Middle frontal gyrus (tissue), 1 donor: ENCODE results near the gene FAM200C.

Experiments
- DNase-seq: peaks from one replicate; pipeline ENCODE4 v3.0.0-alpha.2; 2015; ENCODE audit warnings: low spot score; ENCODE audit errors: extremely low spot score

The FAM200C gene

DNA sequence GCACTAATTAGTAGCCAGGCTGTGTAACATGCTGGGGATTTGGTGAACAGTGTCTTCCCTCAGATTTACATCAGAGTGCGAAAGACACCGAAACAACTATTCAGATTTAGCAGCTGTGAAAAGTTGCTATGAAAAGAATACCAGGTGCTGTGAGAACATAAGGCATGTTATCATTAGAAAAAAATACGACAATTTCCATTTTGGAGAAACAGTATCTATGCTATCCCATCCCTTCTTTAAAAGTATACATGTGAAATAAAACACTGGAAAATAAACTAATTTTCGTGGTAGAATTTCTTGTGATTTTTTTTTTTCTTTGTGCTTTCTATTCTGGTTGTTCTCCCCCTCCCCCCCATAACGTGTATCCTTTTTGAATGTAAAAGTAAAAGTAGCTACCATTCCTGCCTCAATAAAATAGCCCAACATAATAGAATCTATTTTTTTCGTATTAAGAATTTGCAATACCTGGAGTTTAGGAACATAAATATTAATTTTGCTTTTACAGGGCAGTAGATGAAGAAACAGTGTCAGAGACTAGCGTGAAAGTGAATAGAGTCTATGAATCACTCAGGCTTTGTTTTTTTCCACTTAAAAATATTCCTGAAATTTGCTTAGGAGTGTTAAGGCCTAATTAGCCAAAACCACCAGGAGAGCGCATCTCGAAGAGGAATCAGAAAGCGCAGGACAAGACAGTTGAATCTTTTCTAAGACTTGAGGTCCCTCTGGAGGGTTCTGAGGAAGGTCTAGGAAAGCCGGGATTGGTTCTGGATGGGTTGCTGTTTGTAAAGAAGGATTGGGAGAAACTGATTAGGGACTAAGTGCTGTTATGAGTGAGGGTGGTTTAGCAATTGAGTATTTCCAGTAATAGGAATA, 19.8 kb upstream of the FAM200C start:
- no peak for DNase-seq

DNA sequence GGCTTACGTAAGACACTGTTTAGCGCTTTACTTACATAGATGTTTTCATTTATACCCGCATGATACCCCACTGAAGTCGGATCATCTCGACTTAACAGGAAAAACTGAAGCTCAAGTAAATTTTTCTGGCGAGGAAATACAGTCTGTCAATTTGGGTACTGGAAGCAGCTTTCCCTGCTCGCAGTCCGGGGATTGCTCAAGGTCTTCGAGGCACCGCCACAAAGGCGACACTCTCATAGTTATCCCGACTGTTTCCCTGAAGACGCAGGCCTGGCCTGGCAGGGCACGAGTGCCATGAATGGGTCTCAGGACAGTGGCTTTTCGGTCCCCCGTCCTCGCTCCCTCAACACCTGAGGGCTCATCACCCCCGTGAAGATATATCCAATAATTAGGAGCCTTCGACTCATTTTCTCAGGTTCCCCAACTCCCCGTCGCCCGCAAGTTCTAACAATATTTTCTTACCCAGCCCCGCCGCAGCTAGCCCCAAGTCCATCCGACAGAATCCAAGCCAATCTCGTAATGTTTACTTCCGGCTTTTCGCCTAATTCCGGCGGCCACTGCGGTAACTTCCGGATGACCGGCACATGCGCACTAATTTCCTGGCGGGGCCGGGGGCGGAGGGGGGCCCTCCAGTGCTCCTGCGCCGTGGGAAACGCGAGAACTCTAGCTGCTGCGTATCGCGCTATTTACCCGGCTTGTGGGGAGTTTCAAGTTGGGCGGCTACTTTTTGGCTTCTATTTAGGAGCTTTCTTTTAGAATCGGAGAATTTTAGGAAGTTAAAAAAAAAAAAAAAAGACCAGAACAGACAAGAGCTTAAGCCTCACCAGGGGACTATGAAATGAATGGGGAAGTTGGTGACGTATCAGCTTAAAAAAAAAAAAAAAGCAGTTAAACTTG, 19.0 kb upstream of the FAM200C start, which contains the start of gene SLU7:
SLU7 (minus strand) TSS at position 521 of the 897 bp plus-strand sequence. CDS start 3,787 bp downstream, outside the sequence.
- DNase-seq, result peak; percentile 80

DNA sequence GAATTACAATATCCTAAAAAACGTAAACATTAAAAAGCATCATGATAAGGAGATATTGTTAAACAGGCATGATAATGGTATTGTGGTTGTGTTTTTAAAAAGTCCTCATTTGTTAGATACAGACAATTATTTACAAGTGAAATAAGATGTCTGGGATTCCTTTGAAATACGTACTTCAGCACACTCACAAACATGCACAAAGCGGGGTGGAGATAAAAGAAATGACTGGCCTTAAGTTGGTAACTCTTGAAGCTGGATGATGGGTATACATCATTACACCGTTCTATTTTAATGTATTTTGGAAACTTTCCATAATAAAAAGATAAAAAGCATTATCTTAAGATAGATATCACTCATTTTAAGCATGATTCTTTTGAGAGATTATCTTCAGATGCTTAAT, 1.0 kb downstream of the FAM200C start:
- no peak for DNase-seq

DNA sequence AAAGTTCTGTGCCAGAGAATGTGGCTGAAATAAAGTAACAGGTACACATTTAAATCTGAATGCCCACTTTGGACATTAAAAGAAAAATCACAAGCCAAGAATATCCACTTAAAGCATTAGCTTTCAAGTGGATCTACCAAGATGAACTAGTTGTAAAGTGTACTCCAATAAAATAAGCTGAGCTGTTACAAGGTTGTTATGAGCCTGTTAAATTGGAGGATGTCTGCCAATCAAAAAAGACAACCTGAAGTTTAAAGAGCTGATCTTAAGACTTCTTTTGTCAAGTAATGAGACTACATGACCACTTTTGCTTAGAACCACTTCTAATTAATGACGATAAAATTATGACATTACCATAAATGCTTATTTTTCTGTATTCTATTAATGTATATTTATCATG, 2.4 kb downstream of the FAM200C start:
- DNase-seq, result no peak

DNA sequence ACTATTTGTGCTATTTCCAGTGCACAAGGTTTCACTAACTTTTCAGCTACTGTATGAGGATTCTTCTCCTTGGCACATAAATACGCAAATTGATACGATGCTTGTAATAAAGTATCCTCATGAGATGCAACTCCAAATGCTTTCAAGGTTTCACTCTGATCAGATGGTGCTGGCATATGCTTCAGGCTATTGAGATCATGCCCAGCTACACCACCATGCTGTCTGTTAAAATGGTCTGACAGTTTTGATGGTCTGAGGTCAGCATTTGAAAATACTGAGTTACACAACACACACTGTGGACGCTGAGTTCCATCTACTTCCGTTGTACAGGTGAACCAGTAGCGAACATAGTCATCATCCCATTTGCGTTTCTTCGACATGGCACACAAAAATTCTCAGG, 4.7 kb downstream of the FAM200C start:
- DNase-seq, result no peak

DNA sequence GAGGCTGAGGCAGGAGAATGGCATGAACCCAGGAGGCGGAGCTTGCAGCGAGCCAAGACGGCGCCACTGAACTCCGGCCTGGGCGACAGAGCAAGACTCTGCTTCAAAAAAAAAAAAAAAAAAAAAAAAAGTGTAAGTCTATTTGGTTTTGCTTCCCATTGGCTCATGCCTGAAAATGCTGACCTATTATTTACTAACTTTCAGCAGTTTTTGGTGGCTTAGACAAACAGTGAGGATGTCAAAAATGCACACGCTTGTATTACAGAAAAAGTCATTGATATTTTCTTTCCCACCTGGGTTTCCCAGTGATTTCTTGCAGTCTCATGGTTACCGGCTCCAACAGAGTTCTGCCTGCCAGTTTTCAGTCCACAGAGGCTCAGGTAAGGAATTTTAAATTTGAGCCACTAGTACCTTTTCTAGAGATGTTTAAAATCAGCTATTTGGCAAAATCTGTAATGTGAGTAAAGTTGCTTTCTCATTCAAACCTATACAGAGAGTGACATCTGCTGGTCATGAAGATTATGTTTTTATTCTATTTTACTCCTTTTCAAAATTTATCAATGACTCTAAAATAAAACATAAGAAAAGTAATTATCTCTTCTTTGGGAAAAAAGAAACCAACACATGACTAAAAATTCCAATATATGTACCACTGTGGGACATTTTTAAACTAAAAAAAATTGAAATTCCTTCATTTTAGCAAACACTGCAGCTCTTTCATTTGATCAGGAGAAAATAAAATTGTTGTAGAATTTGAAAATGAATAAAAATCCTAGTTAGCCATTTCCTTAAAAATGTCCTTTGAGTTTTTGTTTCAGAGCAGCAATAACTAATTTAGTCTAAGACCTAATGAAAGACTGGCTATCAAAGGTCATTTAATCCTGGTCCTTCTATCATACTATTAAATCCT, 8.8 kb downstream of the FAM200C start:
- no peak for DNase-seq

DNA sequence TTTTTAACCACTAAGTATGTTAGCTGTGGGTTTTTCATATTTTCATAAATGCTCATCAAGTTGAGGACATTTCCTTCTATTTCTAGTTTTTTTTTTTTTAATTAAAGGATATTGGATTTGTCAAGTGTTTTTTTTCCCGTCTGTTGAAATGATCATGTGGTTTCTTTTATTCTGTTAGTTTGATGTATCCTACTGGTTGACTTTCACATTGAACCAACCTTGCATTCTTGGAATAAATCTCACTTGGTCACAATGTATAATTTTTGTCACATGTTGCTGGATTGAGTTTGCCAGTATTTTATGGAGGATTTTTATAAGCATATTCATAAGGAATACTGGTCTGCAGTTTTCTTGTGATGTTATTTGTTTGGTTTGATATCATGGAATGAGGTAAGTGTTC, 12.4 kb downstream of the FAM200C start:
- no peak for DNase-seq

DNA sequence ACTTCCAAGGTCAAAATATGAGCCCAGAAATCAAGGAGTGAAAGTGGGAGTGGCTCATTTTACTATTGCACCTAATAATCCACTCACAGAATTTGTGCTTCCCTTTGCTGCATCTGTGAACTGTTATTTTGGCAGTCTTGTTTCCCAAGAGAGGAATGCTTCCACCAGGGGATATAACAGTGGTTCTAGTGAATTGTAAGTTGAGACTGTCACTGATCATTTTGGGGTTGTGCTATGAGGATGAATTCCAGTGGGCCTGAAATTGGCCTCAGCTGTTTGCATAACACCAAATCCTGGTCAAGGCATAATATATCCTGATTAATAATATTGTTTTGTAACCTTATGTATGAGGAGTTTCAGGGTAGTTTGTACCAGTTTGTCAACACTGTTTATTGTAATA, 14.4 kb downstream of the FAM200C start:
- DNase-seq, result no peak

DNA sequence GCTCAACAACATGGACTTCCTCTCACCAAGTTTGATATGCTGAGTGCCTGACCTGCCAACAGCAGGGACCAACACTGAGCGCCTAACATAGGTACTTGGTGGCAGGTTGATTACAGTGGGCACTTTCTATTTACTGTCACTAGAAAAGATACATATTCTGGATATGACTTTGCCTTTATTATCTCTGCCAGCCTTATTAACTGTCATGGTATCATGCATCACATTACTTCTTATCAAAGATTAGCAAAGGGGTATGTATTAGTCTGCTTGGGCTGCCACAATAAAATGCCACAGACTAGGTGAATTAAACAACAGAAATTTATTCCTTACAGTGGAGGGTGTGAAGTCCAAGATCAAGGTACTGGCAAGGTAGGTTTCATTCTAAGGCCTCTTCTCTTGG, 15.2 kb downstream of the FAM200C start:
- DNase-seq, result no peak

DNA sequence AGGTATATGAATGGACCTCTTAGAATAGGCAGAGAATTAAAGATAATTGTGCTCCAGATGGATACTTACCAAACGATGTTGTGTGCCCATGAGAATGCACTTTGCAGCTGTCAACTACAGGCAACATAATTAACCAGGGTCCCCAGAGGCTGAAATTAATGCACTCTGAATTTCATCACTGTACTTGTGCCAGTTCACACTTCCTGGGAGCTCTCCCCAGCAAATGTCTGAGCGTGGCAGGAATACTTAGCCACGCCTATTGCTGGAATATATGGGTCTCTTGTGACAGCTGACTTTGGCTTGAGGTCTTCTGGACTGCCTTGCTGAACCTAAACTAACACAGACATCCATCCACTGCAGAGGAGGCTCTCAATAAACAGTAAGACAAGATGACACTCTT, 17.5 kb downstream of the FAM200C start:
- no peak for DNase-seq

DNA sequence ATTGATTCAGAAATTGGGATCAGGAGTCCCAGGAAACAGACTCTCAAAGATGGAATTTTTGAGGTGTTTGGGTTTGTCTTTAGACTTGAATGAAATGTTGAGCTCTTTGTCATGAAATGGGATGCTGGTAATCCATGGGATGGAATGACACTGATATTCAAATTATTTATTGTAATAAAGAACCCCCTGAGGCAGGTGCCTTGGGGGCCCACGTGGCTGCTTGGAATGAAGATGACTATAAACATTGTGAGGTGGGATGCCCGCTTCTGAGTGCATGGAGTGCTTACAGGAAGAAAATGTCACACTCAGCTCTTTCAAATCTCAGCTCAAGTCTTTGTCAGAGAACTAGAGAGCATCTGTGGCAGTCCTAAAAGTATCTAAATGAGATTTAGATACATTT, 19.8 kb downstream of the FAM200C start:
- DNase-seq, result no peak

DNA sequence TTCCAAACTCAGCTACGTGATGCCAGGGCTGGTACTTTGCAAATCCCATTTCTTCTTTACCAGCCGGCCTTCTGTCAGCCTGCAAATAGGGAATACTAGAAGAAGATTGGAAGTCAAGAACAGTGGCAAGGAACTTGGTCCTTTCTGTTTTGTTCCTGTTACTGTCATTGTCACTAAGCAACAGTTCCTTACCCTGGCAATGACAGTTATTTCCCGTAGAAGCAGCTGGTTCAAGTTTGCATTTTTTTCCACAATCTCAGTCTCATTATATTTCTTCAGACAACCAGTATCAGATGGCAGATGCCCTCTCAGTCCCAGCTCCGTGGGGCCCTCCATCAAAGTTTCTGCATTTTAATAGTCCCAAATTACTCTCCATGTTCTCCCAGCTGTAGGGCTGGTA, 20.3 kb downstream of the FAM200C start:
- DNase-seq, result no peak

DNA sequence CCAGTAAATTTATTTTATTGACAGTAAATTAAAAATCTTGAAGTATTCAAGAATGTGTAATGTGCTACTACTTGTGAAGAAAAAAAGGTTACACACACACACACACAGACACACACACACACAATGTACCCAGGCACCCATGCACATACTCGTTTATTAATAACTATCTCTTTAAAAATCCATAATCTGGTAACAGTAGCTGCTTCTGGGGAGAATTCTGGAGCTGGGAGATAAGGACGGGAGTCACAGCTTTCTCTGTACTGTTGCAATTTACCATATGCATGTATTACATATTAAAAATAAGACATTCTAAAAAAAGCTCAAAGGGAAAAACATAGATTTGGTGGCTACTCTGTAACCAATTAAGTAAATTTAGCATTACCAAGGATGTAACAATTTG, 21.5 kb downstream of the FAM200C start:
- DNase-seq, result no peak

DNA sequence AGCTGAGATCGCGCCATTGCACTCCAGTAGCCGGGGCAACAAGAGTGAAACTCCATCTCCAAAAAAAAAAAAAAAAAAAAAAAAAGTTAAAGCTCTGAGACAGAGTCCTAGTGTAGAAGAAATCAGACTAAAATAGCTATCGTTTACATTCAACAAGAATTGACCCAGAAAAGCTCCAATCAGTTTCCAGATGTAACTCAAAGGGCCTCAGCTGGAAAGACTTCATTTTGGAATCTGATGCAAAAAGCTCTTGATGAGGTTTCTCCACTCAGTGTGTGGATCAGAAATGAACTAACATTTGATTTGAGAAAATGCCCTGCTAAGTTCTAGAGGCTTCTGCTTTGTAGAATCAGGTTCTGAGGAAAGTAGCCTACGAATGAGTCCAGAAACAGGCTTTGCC, 22.2 kb downstream of the FAM200C start:
- DNase-seq, result no peak

DNA sequence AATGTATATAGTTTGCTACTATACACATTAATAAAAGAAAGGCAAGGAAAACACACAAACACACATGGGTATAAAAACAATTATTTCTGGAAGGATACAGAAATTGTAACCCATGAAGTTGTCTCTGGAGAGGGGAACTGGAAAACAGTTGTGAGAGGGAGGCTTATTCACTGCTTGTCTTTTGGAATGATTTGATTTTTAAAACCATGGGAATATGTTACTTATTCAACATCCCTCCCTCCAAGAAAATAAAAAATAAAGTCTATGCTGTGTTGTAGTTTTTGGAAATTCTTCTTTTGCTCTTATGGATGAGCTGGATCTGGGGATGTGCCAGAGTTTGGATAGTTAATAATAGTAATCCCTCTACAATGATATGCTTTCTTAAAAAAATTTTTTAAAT, 23.4 kb downstream of the FAM200C start:
- no peak for DNase-seq

DNA sequence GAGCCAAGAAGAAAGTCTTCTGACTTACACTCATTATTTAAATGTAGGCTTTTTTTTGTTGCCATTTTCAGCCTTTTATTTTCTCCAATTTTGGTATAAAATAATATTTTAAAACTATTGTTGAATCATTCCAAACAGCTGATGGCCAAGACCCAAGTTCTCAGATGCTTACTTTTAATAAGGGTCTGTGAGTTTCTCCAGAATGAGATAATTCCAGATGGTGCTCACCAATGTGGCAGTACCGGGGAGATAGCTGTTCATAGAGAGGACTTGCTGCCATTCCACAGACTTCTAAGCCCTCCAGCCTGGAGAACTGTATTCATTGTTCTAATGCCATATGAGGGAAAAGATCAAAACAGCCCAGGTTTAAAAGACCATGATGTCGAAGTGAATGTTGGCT, 24.2 kb downstream of the FAM200C start:
- DNase-seq, result no peak

DNA sequence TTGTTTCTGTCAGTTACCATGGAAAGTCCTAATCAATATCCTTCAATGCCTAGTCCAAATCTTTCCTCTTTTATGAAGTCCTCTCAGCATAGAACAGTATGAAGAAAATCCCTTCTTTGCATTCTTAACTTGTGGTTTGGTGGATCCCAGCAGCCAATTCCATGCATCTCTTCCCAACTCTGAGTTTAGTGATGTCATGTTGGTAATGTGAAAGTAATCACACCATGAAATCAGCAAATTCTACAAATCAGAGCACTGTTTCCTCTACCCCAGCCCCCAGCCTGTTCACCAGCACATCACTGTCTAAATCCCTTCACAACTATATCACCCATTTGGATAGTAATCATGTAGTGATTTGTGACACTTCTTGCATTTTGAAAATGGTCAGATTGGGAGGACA, 24.7 kb downstream of the FAM200C start:
- no peak for DNase-seq

DNA sequence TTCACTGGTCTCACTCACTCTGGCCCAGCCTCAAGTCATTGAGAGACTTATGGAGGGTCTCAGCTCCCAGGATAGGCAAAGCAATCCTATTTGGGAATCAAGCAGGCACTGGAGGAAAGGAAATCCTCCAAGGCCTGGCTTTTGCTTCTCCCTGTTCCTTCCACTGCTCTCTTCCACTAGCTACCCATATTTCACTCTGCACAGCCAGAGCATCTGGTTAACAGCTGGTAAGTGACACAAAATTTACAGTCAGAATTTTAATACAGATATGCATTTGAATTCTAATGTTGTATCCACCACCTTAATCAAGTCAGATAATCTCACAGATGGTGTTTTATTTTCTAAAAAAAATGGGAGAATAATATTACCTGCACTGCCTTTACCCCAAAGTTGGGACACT, 28.6 kb downstream of the FAM200C start:
- DNase-seq, result no peak

DNA sequence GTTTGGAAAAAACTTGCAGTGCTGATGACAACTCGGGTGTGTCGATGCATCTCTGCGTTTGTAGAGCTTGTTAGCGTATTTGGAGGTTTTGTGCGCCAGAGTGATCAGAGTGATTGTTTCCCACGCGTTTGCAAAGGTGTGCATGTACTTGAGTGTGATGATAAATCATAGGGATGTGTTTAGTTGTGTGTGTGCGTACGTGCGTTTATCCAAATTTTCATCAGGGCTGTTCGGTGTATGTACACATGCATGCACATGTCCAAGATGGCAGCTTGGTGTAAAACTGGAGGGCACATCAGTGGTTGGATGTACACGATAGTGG, 29.2 kb downstream of the FAM200C start:
- DNase-seq, result no peak

DNA sequence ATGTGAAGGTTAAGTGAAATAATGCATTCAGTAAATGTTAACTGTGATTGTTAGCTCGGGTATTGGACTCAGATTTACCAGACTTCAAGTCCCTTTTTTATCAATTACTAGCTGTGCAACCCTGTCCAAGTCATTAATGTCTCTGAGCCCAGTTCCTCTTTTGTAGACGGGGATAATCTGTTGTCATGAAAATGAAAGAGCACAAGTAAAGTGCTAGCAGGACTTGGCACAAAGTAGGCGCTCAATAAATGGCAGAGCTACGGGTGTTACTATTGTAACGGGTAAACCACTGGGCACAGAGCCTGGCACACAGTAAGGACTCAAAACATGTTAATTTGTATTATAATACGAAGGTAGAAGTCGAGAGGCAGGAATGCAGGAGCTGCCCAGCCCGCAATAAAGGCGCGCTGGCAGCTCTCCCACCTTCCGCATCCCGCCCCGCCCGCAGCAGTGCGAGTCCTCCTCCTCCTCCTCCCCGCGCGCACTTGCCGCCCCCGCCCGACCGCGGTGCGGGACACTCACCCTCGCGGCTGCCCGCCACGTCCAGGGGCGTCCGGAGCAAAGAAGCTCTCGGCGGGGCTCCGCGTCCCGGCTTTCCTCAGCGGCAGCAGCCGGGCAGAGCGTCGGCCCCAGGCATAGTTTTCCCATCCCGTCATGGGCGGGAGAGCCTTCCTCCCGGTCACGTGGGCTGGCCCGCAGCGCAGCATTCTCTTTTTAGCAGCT, 29.7 kb downstream of the FAM200C start, which contains the start of gene C1QTNF2:
C1QTNF2 (minus strand) TSS at position 637 of the 723 bp plus-strand sequence. CDS start 15,615 bp downstream, outside the sequence.
- no peak for DNase-seq

DNA sequence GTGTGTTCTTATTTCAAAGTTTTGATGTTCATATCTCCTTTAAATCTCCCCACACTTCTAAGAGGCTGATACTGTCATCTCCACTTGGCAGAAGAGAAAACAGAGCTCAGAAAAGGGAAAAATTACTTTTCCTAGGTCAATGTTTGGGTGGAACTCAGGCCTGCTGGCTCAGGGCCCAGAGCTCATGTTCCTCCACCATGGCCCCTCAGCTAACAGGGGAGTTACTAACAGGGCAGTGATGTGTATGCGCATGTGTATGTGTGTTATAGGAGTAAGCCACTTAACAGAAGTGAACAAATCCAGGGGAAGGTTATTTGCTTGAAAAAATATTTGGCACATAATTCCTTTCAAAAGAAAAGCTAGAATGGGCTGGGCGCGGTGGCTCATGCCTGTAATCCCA, 32.0 kb downstream of the FAM200C start:
- DNase-seq, result no peak
